Esophagus squamous epithelium (tissue), 5 donors: ENCODE data around the gene TEX261. TPM values are rescaled to one million over a fixed set of nuclear protein-coding genes. Genes with fewer than 3 reads are reported as not detected.

Experiments
- DNase-seq: peaks from one replicate; lab custom pipeline; 2025; lab: John Stamatoyannopoulos, UW
- H3K27ac ChIP-seq, 4 donors: fragments of 200-600 bp; sonication (generic); one replicate each; pipeline ENCODE4 v1.5.1; 2016 to 2019; ENCODE audit warnings: mild to moderate bottlenecking in 1 of 4
- H3K27me3 ChIP-seq, 4 donors: fragments of 200-600 bp; sonication (generic); 1 replicate in 3 of 4; 2 replicates in 1 of 4; pipeline versions ENCODE4 v1.5.1 to v1.6.0; 2017 to 2021; ENCODE audit warnings: antibody characterized with exemption in 1 of 4
- H3K36me3 ChIP-seq, 3 donors: fragments of 200-600 bp; sonication (generic); one replicate each; pipeline ENCODE4 v1.5.1; 2016 to 2019
- H3K4me1 ChIP-seq, 3 donors: fragments of 200-600 bp; sonication (generic); one replicate each; pipeline ENCODE4 v1.5.1; 2017 to 2019
- H3K4me3 ChIP-seq, 4 donors: fragments of 200-600 bp; sonication (generic); 1 replicate in 3 of 4; 2 replicates in 1 of 4; pipeline ENCODE4 v1.5.1; 2016 to 2019; ENCODE audit warnings: mild to moderate bottlenecking in 2 of 4, moderate library complexity in 1 of 4
- H3K9me3 ChIP-seq, 3 donors: fragments of 200-600 bp; sonication (generic); one replicate each; pipeline ENCODE4 v1.5.1; 2016 to 2019
- POLR2A ChIP-seq, 4 donors: fragments of 450-650 bp; IDR thresholded peaks; one replicate each; pipeline ENCODE4 v1.6.1; 2017; ENCODE audit warnings: antibody characterized with exemption in 4 of 4, mild to moderate bottlenecking in 4 of 4, moderate library complexity in 3 of 4
- WGBS, 2 donors: methylation state at CpG; one replicate each; pipeline ENCODE4 v1.1.5; 2018; 5-methylcytosine and 5-hydroxymethylcytosine counted together
- intact Hi-C: fragments of 100-400 bp; cut with DNase I; formaldehyde crosslinking; loops from one replicate; pipeline ENCODE4 v1.15.0; 2022
- total RNA-seq, 4 donors: library from RNA; depleted of rRNA; stranded (reverse); fragments of >200 nt; gene quantifications; one replicate each; pipeline ENCODE4 v1.1.0, GENCODE V29; 2016
- TF ChIP-seq, protein P1 (sequence below), 6 experiments: fragments of 450-650 bp in 4 of 6; fragments of 200-600 bp in 2 of 6; sonication (generic) in 2 of 6; IDR thresholded peaks; one replicate each; pipeline ENCODE4 v1.5.1; 2016 to 2019; ENCODE audit warnings: antibody characterized with exemption in 6 of 6, mild to moderate bottlenecking in 4 of 6, moderate library complexity in 4 of 6
- donor health status: DM: yes; HTN: yes; CAD: no.

The TEX261 gene
- total RNA-seq, 4 donors from 2014 or later, result 22.6 to 33.3 (median 27.1) TPM

DNA sequence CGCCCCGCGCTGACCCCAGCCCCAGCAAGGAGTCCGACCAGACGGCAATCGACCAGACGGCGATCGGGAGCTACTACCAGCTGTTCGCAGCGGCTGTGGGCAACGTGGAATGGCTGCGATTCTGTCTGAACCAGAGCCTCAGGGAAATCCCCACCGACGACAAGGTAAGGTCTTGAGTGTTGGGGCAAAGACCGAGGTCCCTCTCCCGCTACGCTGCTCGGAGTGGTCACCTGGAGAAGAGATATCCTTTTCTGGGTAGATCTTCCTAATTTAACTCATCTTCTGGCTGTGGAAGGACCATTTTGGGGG lies 15.5 kb downstream of the TEX261 start:
- TF ChIP-seq POLR2A (IDR thresholded peaks at IDR 0.05), result no peak
- TF ChIP-seq, protein P1, sequence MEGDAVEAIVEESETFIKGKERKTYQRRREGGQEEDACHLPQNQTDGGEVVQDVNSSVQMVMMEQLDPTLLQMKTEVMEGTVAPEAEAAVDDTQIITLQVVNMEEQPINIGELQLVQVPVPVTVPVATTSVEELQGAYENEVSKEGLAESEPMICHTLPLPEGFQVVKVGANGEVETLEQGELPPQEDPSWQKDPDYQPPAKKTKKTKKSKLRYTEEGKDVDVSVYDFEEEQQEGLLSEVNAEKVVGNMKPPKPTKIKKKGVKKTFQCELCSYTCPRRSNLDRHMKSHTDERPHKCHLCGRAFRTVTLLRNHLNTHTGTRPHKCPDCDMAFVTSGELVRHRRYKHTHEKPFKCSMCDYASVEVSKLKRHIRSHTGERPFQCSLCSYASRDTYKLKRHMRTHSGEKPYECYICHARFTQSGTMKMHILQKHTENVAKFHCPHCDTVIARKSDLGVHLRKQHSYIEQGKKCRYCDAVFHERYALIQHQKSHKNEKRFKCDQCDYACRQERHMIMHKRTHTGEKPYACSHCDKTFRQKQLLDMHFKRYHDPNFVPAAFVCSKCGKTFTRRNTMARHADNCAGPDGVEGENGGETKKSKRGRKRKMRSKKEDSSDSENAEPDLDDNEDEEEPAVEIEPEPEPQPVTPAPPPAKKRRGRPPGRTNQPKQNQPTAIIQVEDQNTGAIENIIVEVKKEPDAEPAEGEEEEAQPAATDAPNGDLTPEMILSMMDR (IDR thresholded peaks at IDR 0.05), result no peak
- Histone ChIP-seq H3K9me3 (no peaks in the 10 kb centered on the region), H3K27me3 (peaks cover 0 to 3% (median 0%) of the 10 kb centered on the region in 4 donors), H3K4me3 (peak overlapping the region; percentile 34 to 74 (median 56)), H3K36me3 (no peaks in the 10 kb centered on the region), H3K4me1 (peaks cover 11 to 35% (median 16%) of the 10 kb centered on the region in 3 donors), H3K27ac (peak overlapping the region; percentile 59 to 92 (median 89))
- WGBS, 2 donors, result 27% methylated on average over 3 of the region's 19 CpGs; no CpG with 5 or more reads in 1 of the 2 donors
- no peak for DNase-seq
- intact Hi-C loops, result no loop called here

DNA sequence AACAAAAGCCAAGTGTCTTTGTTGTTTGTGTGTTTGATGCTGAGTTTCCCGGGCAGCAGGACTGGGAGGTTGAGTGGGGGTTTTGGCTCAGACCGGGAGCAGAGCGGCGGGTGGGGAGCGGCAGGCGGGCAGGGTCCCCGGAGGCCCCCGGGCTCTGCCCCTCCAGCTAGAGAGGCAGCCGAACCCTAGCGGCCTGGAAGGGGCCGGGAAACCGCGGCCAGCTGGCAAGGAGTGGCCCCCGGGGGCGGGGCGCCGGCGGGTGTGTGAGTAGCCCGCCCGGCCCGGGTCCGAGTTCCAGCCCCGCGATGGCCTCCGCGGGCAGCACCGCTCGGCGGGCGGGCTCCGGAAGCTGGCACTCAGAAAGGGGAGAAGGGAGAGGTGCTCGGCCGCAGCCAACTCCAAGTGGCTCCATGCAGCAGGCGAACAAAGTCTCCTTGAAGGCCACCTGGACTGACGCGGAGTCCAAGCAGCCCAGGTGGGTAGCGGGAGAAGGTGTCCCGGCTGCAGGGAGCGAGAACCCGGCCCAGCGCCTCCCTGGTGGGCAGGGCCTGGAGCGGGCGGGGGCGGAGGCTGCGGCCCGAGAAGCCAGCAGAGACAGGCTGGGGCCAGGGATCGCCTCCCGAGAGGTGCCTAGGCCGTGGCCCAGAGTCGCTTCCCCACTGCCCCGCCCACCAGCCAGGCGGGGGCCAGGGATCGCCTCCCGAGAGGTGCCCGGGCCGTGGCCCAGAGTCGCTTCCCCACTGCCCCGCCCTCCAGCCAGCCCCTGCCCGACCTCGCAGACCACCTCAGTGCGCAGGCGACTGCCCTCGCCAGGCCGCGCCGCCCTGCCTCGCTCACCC lies 16.1 kb downstream of the TEX261 start, which contains the start of gene ANKRD53:
TSS of gene ANKRD53 (plus strand) at position 290 of the 839 bp plus-strand sequence. CDS start at position 306, 16 bp downstream.
- Histone ChIP-seq H3K9me3 (no peaks in the 10 kb centered on the region), H3K36me3 (no peaks in the 10 kb centered on the region), H3K27ac (peak within 1 kb of the TSS; percentile 59 to 92 (median 89)), H3K4me1 (peaks cover 11 to 35% (median 16%) of the 10 kb centered on the region in 3 donors), H3K27me3 (peaks cover 0 to 3% (median 0%) of the 10 kb centered on the region in 4 donors), H3K4me3 (peak within 1 kb of the TSS; percentile 34 to 74 (median 56))
- 0 to 13% methylated on average over 1 to 8 of the region's 67 CpGs for WGBS, 2 donors
- TF ChIP-seq POLR2A (IDR thresholded peaks at IDR 0.05), result peak in 1 of 4 donors; percentile 44
- TF ChIP-seq, protein P1 (IDR thresholded peaks at IDR 0.05), result no peak
- intact Hi-C loops, result no loop called here
- DNase-seq, result no peak

DNA sequence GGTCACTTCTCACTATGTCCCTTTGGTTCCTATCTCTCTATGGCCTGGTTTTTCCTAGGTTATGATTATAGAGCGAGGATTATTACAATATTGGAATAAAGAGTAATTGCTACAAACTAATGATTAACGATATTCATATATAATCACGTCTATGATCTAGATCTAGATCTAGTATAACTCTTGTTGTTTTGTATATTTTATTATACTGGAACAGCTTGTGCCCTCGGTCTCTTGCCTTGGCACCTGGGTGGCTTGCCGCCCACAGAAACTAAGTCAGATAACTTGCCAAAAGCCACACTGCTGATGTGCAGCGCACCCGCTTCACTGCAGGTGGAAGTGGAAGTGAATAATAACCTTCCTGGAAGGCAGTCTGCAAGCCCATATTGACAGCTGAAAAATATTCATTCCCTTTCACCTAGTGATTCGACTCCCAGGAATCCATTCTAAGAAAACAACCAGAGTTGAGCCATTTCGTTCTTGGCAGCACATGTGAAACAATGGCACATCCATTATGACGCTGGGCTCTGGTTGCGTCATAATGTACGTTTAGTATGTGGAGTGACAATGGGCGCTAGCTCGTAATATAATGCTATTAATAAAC lies 17.0 kb downstream of the TEX261 start:
- Histone ChIP-seq H3K9me3 (no peaks in the 10 kb centered on the region), H3K27ac (peak overlapping the region in 3 of 4 donors; percentile 88 to 92 (median 90)), H3K27me3 (peaks cover 0 to 3% (median 0%) of the 10 kb centered on the region in 4 donors), H3K36me3 (no peaks in the 10 kb centered on the region), H3K4me3 (peak overlapping the region; percentile 34 to 74 (median 56)), H3K4me1 (peaks cover 11 to 35% (median 16%) of the 10 kb centered on the region in 3 donors)
- DNase-seq, result no peak
- TF ChIP-seq, protein P1 (IDR thresholded peaks at IDR 0.05), result no peak
- TF ChIP-seq POLR2A (IDR thresholded peaks at IDR 0.05), result no peak
- WGBS, 2 donors, result 8 to 10% methylated on average over 12 to 14 of the region's 14 CpGs
- intact Hi-C loops, result no loop called here

DNA sequence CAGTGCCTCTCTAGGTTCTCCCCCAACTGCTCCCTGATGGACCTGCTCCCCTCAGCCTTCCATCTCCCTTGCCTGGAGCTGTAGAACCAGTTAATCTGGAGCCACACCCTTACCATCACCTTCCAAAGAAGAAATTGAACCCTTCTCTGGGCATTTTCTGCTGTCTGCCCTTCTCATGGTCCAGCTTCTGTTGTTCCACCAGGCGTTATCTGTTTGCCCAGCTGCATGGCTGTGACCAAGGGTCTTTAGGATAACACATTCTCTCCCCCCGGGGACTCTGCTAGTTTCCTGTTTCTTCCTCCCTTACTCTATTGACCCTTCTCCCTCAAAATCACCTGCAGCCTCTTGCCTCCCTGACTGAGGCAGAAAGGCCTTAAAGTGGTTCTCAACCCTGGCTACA lies 19.4 kb downstream of the TEX261 start:
- H3K4me1 ChIP-seq, result peaks cover 11 to 35% (median 16%) of the 10 kb centered on the region in 3 donors
- no peak for DNase-seq
- H3K9me3 ChIP-seq, result no peaks in the 10 kb centered on the region
- intact Hi-C loops, result no loop called here
- peaks cover 0 to 7% (median 0%) of the 10 kb centered on the region in 4 donors for H3K27me3 ChIP-seq
- H3K4me3 ChIP-seq, result no peak overlapping the region
- H3K36me3 ChIP-seq, result no peaks in the 10 kb centered on the region
- no peak for TF ChIP-seq POLR2A (IDR thresholded peaks at IDR 0.05)
- TF ChIP-seq, protein P1 (IDR thresholded peaks at IDR 0.05), result no peak
- no peak overlapping the region for H3K27ac ChIP-seq
- WGBS, 2 donors, result 79 to 88% methylated on average over 2 of the region's 2 CpGs

DNA sequence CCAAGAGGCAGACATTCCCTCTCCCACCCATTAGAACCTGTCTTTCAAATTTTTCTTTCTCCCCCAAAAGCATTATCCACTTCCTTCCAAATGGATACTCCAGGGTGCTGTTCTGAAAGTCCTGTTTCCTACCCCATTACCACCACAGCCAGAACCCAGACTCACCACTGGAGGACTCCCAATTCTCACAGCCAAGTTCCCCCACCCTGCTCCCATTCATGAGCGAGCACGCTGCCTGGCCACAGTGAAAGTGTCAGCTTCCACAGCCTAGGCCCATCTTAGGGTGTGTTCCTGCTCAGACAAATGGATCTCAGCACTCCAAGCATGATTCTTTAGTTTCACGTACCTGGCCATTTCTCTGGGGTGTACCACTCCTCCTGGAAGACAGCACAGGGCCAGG lies 20.1 kb downstream of the TEX261 start:
- TF ChIP-seq, protein P1 (IDR thresholded peaks at IDR 0.05), result no peak
- no peak for TF ChIP-seq POLR2A (IDR thresholded peaks at IDR 0.05)
- Histone ChIP-seq H3K4me3 (no peak overlapping the region), H3K36me3 (no peaks in the 10 kb centered on the region), H3K27ac (no peak overlapping the region), H3K27me3 (peaks cover 0 to 7% (median 0%) of the 10 kb centered on the region in 4 donors), H3K9me3 (no peaks in the 10 kb centered on the region), H3K4me1 (peaks cover 11 to 35% (median 16%) of the 10 kb centered on the region in 3 donors)
- intact Hi-C loops, result no loop called here
- DNase-seq, result no peak
- 94 to 97% methylated on average over 3 of the region's 3 CpGs for WGBS, 2 donors
